GM12873 (cell line): ENCODE data around the gene DCTN3.
A peak's percentile ranks its signal among the peaks of the same experiment; 100 is the strongest.

Experiments
- TF ChIP-seq, protein P1 (sequence below): IDR thresholded peaks from 2 replicates; pipeline ENCODE4 v1.5.1; 2012; ENCODE audit warnings: low read depth, mild to moderate bottlenecking, moderate library complexity, low read length, control low read depth; ENCODE audit not compliant: insufficient read depth; ENCODE audit errors: missing control alignments

The DCTN3 gene

DNA sequence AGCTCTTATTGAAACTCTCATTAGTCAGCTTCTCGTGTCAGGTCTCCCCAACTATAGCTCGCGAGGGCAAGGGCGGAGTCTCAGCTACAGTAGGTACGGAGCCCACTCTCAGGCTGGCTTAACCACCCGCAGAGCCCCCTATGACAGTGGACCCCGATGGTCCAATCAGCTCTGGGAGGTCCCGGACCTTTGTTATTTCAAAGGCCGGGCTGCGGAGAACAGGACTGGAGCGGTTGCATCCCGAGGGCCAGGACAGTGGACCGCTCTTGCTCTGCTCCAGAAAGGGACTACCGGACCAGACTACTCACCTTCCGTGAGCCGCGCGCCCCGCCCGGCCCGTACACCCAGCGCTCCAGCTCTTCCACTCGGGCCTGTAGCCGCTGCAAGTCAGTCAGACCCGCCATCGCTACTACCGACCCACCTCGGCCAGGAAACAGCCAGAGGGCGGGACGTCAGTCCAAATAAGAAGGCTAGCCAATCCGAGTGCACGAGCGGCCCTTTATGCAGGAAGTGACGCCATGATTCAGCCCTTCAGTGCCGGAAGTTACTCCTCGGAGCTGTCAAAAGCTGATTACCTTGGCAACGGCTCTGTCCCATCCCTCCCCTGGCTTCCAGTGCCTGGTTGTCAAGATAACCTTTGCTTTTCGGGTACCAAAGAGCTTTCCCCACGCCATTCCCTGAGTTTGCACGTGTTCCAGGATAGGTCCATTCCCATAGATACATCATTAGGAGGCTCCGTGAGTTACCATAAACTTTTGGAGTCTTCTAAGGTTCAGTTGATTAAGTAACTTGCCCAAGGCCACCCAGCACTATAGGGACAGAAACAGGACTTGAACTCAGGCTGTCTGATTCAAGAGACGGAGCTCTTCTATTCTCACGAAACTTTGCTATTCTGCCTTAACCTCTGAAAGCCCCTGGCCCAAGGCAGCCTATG lies at the start of gene DCTN3:
Gene DCTN3 (minus strand): TSS at position 435 of the 934 bp plus-strand sequence. CDS start 31 bp downstream, at position 404.
- TF ChIP-seq, protein P1, sequence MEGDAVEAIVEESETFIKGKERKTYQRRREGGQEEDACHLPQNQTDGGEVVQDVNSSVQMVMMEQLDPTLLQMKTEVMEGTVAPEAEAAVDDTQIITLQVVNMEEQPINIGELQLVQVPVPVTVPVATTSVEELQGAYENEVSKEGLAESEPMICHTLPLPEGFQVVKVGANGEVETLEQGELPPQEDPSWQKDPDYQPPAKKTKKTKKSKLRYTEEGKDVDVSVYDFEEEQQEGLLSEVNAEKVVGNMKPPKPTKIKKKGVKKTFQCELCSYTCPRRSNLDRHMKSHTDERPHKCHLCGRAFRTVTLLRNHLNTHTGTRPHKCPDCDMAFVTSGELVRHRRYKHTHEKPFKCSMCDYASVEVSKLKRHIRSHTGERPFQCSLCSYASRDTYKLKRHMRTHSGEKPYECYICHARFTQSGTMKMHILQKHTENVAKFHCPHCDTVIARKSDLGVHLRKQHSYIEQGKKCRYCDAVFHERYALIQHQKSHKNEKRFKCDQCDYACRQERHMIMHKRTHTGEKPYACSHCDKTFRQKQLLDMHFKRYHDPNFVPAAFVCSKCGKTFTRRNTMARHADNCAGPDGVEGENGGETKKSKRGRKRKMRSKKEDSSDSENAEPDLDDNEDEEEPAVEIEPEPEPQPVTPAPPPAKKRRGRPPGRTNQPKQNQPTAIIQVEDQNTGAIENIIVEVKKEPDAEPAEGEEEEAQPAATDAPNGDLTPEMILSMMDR: no peak

DNA sequence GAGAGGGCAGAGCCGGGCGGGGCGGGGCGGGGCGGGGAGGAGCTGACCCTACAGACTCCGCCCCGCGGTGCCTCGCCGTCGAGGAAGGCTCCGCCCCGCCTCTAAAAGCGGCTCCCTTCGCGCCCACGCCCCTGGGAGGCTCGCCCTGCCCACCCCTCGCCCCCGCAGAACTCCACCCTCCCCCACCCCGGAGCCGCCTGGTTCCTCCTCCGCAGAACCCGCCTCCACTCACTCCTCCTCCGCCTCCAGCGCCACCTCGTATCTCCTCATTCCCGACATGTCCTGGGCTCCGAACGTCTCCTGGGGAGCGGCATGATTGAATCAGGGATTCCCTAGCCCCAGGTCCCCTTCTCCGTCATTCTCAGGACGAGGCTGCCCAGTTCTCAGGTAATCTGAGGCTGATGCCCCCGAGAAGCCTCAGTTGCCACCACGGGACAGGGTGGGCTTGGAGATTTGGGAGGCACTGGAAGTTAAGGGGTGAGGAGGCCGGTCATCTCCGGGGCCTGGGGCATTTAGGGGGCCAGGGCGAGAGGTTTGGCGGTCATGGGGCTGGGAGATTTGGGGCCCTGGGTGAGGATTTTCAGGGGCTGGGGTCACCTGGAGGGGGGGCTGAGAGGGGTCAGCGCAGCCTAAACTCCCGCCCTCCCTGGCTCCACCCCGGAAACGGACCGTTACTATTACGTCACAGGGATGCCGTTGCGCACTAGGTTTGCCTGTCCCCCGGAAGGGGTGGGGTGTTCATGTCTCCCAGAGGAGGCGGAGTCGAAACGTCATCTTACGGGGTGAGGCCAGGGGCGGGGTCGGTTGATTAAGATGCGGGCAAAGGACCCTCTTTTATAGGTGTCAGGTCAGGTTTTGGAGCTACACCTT lies 45.3 kb upstream of the DCTN3 start:
- TF ChIP-seq, protein P1: no peak

DNA sequence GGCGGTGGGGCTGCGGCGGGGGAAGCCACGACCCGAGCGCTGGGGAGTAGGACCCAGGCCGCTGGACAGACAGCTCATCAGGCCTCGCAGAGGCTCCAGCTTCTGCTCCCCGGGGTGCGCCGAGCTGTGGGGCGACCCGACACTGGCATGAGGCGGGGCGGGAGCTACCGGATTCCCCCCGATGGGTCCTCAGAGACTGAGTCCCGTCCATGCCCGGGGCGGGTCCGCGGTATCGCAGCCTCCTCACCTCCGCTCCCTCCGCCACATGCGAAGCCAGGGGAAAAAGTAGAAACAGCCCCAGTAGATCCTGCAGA lies 44.7 kb upstream of the DCTN3 start:
- TF ChIP-seq, protein P1: no peak

DNA sequence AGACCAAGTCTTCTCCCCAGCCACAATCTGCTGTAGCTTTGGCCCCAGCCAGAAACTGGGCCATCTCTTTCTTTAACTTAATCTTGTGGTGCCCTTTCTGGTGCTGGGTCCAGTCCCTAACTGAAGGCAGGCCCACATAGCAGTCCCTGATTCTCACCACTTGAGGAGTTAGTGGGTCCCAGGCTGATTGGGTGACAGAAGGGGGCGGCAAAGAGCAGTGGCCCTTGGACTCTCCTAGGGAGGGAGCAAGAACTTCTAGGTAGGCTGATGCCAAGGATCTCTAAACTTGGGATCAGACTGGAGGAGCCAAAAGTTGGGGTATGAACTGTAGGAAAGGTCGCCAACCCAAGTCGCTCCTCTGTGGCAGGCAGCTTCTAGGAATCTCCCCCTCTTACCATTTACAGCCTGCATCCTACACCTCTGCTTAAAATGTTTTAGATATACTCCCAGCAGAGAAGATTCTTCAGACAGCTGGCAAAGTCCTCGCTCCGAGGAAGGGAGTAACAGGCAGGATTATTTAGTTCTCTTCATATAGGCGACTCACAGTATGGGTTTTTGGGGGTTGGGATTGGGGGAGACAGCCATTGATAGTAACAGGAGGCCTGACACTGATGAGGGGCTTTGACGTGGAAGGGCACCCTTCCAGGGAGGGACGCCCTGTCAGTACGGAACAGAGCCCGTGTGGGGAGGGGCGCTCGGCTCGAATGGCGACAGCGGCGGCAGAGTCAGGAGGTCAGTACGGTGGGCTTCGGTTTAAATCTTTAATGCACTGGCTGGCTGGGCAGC lies 44.2 kb upstream of the DCTN3 start:
- TF ChIP-seq, protein P1: peak; percentile 97

DNA sequence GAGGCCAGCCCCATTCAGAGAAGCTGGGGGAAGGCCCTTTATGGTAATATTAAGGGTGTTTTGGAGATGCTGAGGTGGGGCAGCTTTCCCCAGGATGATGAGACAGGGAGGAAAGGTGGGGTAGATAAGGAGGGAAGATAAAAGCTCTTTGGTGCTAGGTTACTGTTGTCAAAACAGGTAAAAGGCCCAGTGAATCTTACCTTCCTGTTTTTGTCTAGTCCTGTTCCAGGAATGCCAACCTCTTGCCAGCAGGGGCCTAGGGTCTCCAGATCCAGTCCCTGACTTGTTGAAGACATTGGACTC lies 43.0 kb upstream of the DCTN3 start:
- TF ChIP-seq, protein P1: no peak

DNA sequence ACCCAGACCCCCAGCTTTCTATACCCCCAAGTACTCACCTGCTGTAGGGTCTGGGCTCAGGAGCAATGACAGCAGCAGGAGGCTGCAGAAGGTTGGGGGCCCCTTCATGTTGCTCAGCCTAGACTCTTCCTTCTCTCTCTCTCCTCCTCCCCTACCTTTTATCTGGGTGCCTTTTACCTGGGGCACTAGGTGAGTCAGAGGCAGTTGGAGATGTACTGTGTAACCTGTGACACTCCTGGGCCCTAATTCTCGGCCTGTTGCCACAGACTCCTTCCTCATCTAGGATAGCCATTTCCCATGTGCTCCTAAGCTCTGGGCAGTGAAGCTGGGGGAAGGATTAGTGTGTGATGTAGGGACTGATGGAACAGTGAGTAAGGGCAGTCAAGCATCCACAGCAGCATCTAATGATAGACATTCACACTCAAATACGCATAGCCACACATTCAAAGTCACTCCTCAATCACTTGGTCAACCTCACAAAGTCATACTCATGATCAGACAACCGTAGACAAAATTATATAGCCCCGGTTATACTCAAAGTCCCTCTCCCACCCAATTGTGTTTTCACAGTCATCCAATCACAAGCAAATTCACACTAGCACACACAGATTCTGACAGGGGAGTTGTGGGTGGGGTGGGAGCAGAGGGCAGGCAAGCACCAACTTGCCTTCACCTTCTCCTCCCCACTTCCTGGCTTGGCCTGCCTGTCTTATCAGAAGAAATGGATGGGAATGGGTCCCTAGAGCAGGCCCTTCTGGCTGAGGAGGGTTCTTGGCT lies 42.4 kb upstream of the DCTN3 start, which contains the start of gene CCL27:
Gene CCL27 (minus strand): TSS at position 132 of the 777 bp plus-strand sequence. CDS start 24 bp downstream, at position 108.
- TF ChIP-seq, protein P1: no peak
